ENCODE measurements around the gene ROBO1. TPM values are rescaled to one million over a fixed set of nuclear protein-coding genes. Genes with fewer than 3 reads are reported as not detected.

Gene ROBO1
- total RNA-seq, 1 donor from 2014 or later = 182 TPM

GRCh38 chr3:78972617-78973301 lies 795.0 kb downstream of the ROBO1 start:
- peaks cover 17% of the 10 kb centered on the region for H3K4me1 Mint-ChIP-seq (ENCODE audit: unreplicated experiment)
- DNase-seq (ENCODE audit: extremely low spot score, unreplicated experiment) = no peak
- H3K4me3 Mint-ChIP-seq = no peak overlapping the region
- TF ChIP-seq CTCF (conservative IDR thresholded peaks at IDR 0.05) = no peak
- no peak overlapping the region for H3K27ac Mint-ChIP-seq
- no peaks in the 10 kb centered on the region for H3K9me3 Mint-ChIP-seq
- no peaks in the 10 kb centered on the region for H3K27me3 Mint-ChIP-seq
- H3K36me3 Mint-ChIP-seq = peaks cover 5% of the 10 kb centered on the region

GRCh38 chr3:78970656-78971055 lies 797.1 kb downstream of the ROBO1 start:
- no peaks in the 10 kb centered on the region for H3K27me3 Mint-ChIP-seq
- H3K27ac Mint-ChIP-seq = no peak overlapping the region
- H3K4me3 Mint-ChIP-seq = no peak overlapping the region
- DNase-seq (ENCODE audit: extremely low spot score, unreplicated experiment) = no peak
- peaks cover 12% of the 10 kb centered on the region for H3K4me1 Mint-ChIP-seq (ENCODE audit: unreplicated experiment)
- TF ChIP-seq CTCF (conservative IDR thresholded peaks at IDR 0.05) = no peak
- H3K9me3 Mint-ChIP-seq = no peaks in the 10 kb centered on the region
- H3K36me3 Mint-ChIP-seq = peaks cover 5% of the 10 kb centered on the region

GRCh38 chr3:78969483-78969882 lies 798.3 kb downstream of the ROBO1 start:
- peaks cover 5% of the 10 kb centered on the region for H3K36me3 Mint-ChIP-seq
- H3K9me3 Mint-ChIP-seq = no peaks in the 10 kb centered on the region
- TF ChIP-seq CTCF (conservative IDR thresholded peaks at IDR 0.05) = no peak
- H3K27me3 Mint-ChIP-seq = no peaks in the 10 kb centered on the region
- no peak overlapping the region for H3K4me3 Mint-ChIP-seq
- DNase-seq (ENCODE audit: extremely low spot score, unreplicated experiment) = no peak
- H3K4me1 Mint-ChIP-seq (ENCODE audit: unreplicated experiment) = peaks cover 6% of the 10 kb centered on the region
- H3K27ac Mint-ChIP-seq = no peak overlapping the region

GRCh38 chr3:78967061-78967460 lies 800.7 kb downstream of the ROBO1 start:
- Mint-ChIP-seq H3K27me3 (no peaks in the 10 kb centered on the region), H3K4me3 (no peak overlapping the region), H3K27ac (no peak overlapping the region), H3K9me3 (peaks cover 6% of the 10 kb centered on the region), H3K4me1 (ENCODE audit: unreplicated experiment) (peaks cover 6% of the 10 kb centered on the region), H3K36me3 (peaks cover 14% of the 10 kb centered on the region)
- TF ChIP-seq CTCF (conservative IDR thresholded peaks at IDR 0.05) = no peak
- no peak for DNase-seq (ENCODE audit: extremely low spot score, unreplicated experiment)

- Mint-ChIP-seq H3K36me3 (peaks cover 29% of the 10 kb centered on the region), H3K4me1 (ENCODE audit: unreplicated experiment) (no peaks in the 10 kb centered on the region), H3K27ac (no peak overlapping the region), H3K9me3 (peaks cover 6% of the 10 kb centered on the region), H3K4me3 (no peak overlapping the region), H3K27me3 (no peaks in the 10 kb centered on the region)
- TF ChIP-seq CTCF (conservative IDR thresholded peaks at IDR 0.05) = no peak
- DNase-seq (ENCODE audit: extremely low spot score, unreplicated experiment) = no peak
These were observed 804.0 kb downstream of the ROBO1 start for GRCh38 chr3:78963771-78964170.
